Hepatocyte (in vitro differentiated cells): ENCODE results near the gene VEPH1. TPM values are rescaled to one million over a fixed set of nuclear protein-coding genes. Genes with fewer than 3 reads are reported as not detected.

ENCODE experiments used
- DNase-seq: peaks from one replicate; pipeline ENCODE4 v3.0.0-alpha.2; 2016; ENCODE audit warnings: low spot score
- H2AFZ ChIP-seq: fragments of 200-600 bp; sonication (generic); 2 replicates; pipeline ENCODE4 v1.6.0; 2016; ENCODE audit warnings: antibody characterized with exemption, mild to moderate bottlenecking
- H3K27ac ChIP-seq: fragments of 200-600 bp; sonication (generic); 2 replicates; pipeline ENCODE4 v1.5.1; 2016; ENCODE audit warnings: mild to moderate bottlenecking
- H3K27me3 ChIP-seq: fragments of 200-600 bp; sonication (generic); 2 replicates; pipeline ENCODE4 v1.6.1; 2016
- H3K36me3 ChIP-seq: fragments of 200-600 bp; sonication (generic); replicated peaks from 2 replicates; pipeline ENCODE4 v1.5.1; 2016; ENCODE audit warnings: low read depth; ENCODE audit not compliant: insufficient read depth
- H3K4me1 ChIP-seq: fragments of 200-600 bp; sonication (generic); 2 replicates; pipeline ENCODE4 v1.5.1; 2016; ENCODE audit warnings: mild to moderate bottlenecking, moderate library complexity; ENCODE audit not compliant: insufficient read depth
- H3K4me2 ChIP-seq: fragments of 200-600 bp; sonication (generic); 2 replicates; pipeline ENCODE4 v1.6.0; 2016
- H3K4me3 ChIP-seq: fragments of 200-600 bp; sonication (generic); 2 replicates; pipeline ENCODE4 v1.5.1; 2016; ENCODE audit warnings: mild to moderate bottlenecking
- H3K79me2 ChIP-seq: fragments of 200-600 bp; sonication (generic); 2 replicates; pipeline ENCODE4 v1.6.0; 2017; ENCODE audit warnings: mild to moderate bottlenecking
- H3K9me2 ChIP-seq: fragments of 200-600 bp; sonication (generic); replicated peaks from 2 replicates; pipeline ENCODE4 v1.6.0; 2017; ENCODE audit warnings: mild to moderate bottlenecking; ENCODE audit not compliant: insufficient read depth
- H3K9me3 ChIP-seq: fragments of 200-600 bp; sonication (generic); 2 replicates; pipeline ENCODE4 v1.5.1; 2016; ENCODE audit warnings: low read depth, mild to moderate bottlenecking
- H4K20me1 ChIP-seq: fragments of 200-600 bp; sonication (generic); 2 replicates; pipeline ENCODE4 v1.6.0; 2016; ENCODE audit warnings: mild to moderate bottlenecking; ENCODE audit not compliant: insufficient read depth, poor library complexity, severe bottlenecking
- EZH2 ChIP-seq: fragments of 200-600 bp; sonication (generic); IDR thresholded peaks from 2 replicates; pipeline ENCODE4 v1.6.1; 2016; ENCODE audit warnings: antibody characterized with exemption, mild to moderate bottlenecking, borderline replicate concordance
- EZH2phosphoT487 ChIP-seq: fragments of 200-600 bp; sonication (generic); IDR thresholded peaks from one replicate; pipeline ENCODE4 v1.6.1; 2018; ENCODE audit warnings: antibody characterized with exemption, mild to moderate bottlenecking, low read depth, moderate library complexity; ENCODE audit not compliant: unreplicated experiment, severe bottlenecking
- WGBS: methylation state at CpG from one replicate; pipeline ENCODE4 v1.1.6; 2016; ENCODE audit warnings: low lambda C conversion rate; ENCODE audit errors: missing lambda C conversion rate; 5-methylcytosine and 5-hydroxymethylcytosine counted together
- polyA plus RNA-seq: library from polyadenylated mRNA; unstranded; fragments of >200 nt; fragmentation: Nextera tagmentation; extraction: Ambion mirVana; gene quantifications from 2 replicates; pipeline ENCODE4 v1.2.1, GENCODE V29; 2016
- total RNA-seq: library from RNA; depleted of rRNA; stranded (reverse); fragments of >200 nt; gene quantifications from 2 replicates; pipeline ENCODE4 v1.2.3, GENCODE V29; 2014
- TF ChIP-seq, protein P1 (sequence below): fragments of 200-600 bp; sonication (generic); IDR thresholded peaks from 2 replicates; pipeline ENCODE4 v1.5.1; 2016; ENCODE audit warnings: antibody characterized with exemption, mild to moderate bottlenecking; ENCODE audit not compliant: poor library complexity

VEPH1 gene
- total and polyA plus RNA-seq, 2 experiments from 2014 or later: 2.5 to 4.7 TPM

DNA sequence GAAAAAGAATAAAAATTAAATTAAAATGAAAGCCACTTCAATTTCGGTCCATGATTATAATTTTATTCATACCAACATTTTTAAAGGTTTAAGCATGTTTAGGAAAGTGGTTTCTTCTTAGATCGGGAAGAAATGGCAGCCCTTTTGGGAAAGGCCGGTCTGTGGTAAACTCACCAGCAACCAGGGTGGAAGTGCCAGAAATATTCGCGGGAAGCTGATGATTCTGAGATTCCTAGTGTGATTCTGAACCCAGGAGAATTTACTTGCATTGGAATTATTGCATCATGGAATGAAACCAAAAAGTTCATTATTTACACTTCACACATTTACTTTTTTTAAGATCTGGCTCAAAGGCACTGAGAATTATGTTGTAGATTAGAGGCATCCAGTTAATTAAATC is 246.1 kb downstream of the VEPH1 start:
- H3K27me3 ChIP-seq: no peaks in the 10 kb centered on the region
- H3K9me3 ChIP-seq: no peaks in the 10 kb centered on the region
- H3K36me3 ChIP-seq: no peaks in the 10 kb centered on the region
- H4K20me1 ChIP-seq: no peaks in the 10 kb centered on the region
- WGBS: 94% methylated on average over 5 of the region's 5 CpGs
- no peak overlapping the region for H3K4me3 ChIP-seq
- no peaks in the 10 kb centered on the region for H3K4me1 ChIP-seq
- DNase-seq: no peak
- TF ChIP-seq EZH2 (no peak), EZH2phosphoT487 (no peak)
- TF ChIP-seq, protein P1, sequence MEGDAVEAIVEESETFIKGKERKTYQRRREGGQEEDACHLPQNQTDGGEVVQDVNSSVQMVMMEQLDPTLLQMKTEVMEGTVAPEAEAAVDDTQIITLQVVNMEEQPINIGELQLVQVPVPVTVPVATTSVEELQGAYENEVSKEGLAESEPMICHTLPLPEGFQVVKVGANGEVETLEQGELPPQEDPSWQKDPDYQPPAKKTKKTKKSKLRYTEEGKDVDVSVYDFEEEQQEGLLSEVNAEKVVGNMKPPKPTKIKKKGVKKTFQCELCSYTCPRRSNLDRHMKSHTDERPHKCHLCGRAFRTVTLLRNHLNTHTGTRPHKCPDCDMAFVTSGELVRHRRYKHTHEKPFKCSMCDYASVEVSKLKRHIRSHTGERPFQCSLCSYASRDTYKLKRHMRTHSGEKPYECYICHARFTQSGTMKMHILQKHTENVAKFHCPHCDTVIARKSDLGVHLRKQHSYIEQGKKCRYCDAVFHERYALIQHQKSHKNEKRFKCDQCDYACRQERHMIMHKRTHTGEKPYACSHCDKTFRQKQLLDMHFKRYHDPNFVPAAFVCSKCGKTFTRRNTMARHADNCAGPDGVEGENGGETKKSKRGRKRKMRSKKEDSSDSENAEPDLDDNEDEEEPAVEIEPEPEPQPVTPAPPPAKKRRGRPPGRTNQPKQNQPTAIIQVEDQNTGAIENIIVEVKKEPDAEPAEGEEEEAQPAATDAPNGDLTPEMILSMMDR: no peak
- no peak overlapping the region for H3K4me2 ChIP-seq
- H2AFZ ChIP-seq: no peak overlapping the region
- no peaks in the 10 kb centered on the region for H3K9me2 ChIP-seq
- no peaks in the 10 kb centered on the region for H3K79me2 ChIP-seq
- H3K27ac ChIP-seq: no peak overlapping the region

DNA sequence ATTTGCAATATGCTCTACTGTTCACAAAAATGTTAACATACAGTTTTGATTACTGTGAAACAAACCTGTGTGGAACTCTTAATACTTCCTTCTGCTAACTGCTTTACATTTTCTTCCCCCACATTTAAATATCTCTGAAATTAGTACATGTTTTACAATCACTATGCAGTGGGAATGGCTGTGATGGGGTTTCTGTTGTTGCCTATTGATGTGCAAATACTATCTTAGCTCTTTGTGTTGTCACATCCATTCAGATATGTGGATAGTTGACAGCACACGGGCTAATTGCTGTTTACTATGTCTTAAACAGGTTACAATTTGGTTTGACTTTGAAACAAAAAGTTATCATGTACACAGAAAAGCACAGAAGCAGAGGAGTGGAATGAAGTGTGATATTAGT is 247.4 kb downstream of the VEPH1 start:
- H3K27me3 ChIP-seq: no peaks in the 10 kb centered on the region
- TF ChIP-seq, protein P1: no peak
- no peak for TF ChIP-seq EZH2
- TF ChIP-seq EZH2phosphoT487: no peak
- no peaks in the 10 kb centered on the region for H3K9me3 ChIP-seq
- no peak overlapping the region for H2AFZ ChIP-seq
- H4K20me1 ChIP-seq: no peaks in the 10 kb centered on the region
- no peaks in the 10 kb centered on the region for H3K4me1 ChIP-seq
- no peak overlapping the region for H3K4me2 ChIP-seq
- no peaks in the 10 kb centered on the region for H3K36me3 ChIP-seq
- DNase-seq: no peak
- H3K79me2 ChIP-seq: no peaks in the 10 kb centered on the region
- H3K27ac ChIP-seq: no peak overlapping the region
- 22% methylated on average over 1 of the region's 1 CpG for WGBS
- no peak overlapping the region for H3K4me3 ChIP-seq
- H3K9me2 ChIP-seq: no peaks in the 10 kb centered on the region

DNA sequence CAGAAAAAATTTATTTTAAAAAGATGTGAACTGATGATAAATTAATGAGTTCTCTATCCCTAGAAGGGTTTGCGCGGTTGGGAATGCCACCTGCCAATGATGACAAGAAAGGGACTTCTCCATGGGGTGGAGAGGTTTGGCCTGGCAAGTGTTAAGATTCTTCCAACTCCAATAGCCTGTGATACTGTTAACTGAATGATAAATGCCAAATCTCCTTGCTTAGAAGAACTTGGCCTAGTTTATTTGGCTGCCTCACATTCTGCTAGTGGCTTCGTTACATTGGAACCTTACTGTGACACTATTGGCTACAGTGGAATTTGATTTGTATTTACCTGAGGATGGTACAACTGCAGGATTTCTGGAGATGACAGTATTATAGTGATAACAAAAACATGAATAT is 251.5 kb downstream of the VEPH1 start:
- Histone ChIP-seq H3K79me2 (no peaks in the 10 kb centered on the region), H3K4me1 (peaks cover 11% of the 10 kb centered on the region), H3K27ac (no peak overlapping the region), H3K27me3 (no peaks in the 10 kb centered on the region), H3K4me3 (no peak overlapping the region), H4K20me1 (no peaks in the 10 kb centered on the region), H3K36me3 (no peaks in the 10 kb centered on the region), H3K4me2 (no peak overlapping the region), H3K9me2 (no peaks in the 10 kb centered on the region), H2AFZ (no peak overlapping the region), H3K9me3 (no peaks in the 10 kb centered on the region)
- 95% methylated on average over 3 of the region's 3 CpGs for WGBS
- no peak for DNase-seq
- TF ChIP-seq, protein P1: no peak
- TF ChIP-seq EZH2phosphoT487 (no peak), EZH2 (no peak)

DNA sequence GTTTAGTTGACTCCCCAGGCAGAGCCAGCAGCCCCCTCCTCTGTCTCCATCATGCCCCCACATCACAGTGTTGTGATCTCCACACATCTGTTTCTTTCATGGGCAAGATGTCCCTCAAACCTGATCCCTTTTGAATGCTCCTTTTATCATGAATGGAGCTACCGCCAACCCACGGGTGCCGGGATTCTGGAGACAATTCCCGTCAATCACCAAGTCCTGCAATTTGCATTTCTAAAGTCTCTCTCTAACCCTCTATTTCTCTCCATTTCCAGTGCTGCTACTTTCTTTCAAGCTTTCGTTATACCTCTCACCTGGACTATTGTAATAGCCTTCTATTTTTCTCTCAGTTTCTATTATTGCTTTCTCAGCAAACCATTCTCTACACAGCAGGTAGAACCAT is 253.6 kb downstream of the VEPH1 start:
- 89% methylated on average over 5 of the region's 5 CpGs for WGBS
- Histone ChIP-seq H3K79me2 (no peaks in the 10 kb centered on the region), H3K27ac (no peak overlapping the region), H3K27me3 (no peaks in the 10 kb centered on the region), H3K4me1 (peaks cover 11% of the 10 kb centered on the region), H3K9me3 (no peaks in the 10 kb centered on the region), H3K4me2 (no peak overlapping the region), H3K4me3 (no peak overlapping the region), H3K36me3 (no peaks in the 10 kb centered on the region), H2AFZ (no peak overlapping the region), H3K9me2 (no peaks in the 10 kb centered on the region), H4K20me1 (no peaks in the 10 kb centered on the region)
- TF ChIP-seq, protein P1: no peak
- TF ChIP-seq EZH2 (no peak), EZH2phosphoT487 (no peak)
- DNase-seq: no peak
